GM18502 (cell line): Measurements from ENCODE around the gene ARSB.
"Not testable (repeated sequence)": the region's sequence is repeated elsewhere in the genome, so short reads cannot be mapped to it uniquely, and the experiment has no call there.

Experiments used
- ATAC-seq: cut with Tn5 transposase; IDR thresholded peaks from one replicate; pipeline ENCODE4 v1.9.1; 2021; ENCODE audit warnings: mild to moderate bottlenecking; ENCODE audit not compliant: unreplicated experiment, poor library complexity

The ARSB gene

DNA sequence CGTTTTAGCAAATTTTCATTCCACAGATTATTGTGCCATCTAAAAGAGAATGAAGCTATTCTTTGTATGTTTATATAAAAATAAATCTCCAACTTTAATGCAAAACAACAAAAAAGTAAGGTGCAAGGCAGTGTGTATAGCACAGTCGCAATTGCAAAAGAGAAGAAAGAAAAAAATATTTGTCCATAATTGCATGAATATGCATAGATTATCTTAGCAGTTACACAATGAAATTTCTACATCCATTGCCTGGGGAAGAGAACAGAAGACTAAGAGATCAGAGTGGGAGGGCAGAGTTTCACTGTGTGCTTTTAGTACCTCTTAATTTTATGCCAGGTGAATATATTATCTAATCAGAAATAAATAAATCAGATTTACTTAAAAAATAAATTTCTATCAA is 250.2 kb downstream of the ARSB start:
- no peak for ATAC-seq

GRCh38 chr5:78734094-78734845 is 250.8 kb downstream of the ARSB start:
- no peak for ATAC-seq

DNA sequence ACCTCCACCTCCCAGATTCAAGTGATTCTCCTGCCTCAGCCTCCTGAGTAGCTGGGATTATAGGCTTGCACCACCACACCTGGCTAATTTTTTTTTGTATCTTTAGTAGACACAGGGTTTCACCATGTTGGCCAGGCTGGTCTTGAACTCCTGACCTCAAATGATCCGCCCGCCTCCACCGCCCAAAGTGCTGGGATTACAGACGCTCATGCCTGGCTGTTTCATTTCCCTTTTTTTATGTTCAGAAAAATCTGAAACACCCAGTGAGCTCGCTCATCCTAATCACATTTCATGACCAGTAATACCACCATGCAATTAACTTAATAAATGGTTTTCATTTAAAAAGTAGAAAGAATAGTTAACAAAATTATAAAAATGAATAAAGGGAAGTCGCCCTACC is 252.4 kb downstream of the ARSB start:
- ATAC-seq: not testable (repeated sequence)

DNA sequence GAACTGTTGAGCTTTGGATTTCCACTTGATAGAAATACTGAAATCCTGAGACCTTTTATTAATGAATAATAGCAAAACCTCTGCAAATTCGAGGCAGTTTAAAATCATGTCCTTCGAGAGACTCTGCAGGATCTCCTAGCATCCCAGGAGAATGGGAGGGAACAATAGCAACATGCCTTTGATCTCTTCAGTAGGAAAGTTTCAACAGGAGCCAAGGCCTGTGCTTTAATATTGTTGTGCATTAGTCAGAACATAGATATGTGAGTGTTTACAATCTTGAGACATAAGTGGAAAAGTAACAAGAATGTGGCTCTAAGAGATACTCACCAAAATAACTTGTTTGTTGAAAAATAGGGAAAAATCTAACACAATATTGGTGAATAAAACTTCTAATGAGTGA is 253.2 kb downstream of the ARSB start:
- ATAC-seq: no peak

DNA sequence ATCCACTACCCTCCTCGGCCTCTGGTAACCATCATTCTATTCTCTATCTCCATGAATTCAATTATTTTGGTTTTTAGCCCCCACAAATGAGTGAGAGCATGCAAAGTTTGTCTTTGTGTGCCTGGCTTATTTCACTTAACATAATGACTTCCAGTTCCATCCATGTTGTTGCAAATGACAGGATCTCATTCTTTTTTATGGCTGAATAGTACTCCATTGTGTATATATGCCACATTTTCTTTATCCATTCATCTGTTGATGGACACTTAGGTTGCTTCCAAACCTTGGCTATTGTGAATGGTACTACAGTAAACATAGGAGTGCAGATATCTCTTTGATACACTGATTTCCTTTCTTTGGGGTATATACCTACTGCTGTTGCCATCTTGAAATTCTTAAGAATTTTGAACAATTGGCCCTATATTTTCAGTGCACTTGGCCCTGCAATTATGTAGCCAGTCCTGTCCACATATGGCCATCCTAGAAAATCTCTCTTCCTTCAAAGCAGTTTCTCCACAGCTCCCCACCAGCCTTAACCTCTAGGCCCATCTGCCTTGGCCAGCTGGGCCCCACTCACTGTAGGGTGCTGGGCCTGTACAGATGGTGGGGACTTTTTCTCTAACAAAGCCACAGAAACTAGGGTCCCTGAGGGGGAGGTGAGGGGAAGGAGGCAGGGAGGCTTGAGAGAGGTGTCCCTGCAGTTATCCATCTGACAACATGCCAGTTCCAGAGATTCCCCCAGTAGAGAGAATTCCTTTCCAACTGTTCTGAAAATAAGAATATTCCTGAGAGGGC is 254.6 kb downstream of the ARSB start:
- ATAC-seq: no peak

DNA sequence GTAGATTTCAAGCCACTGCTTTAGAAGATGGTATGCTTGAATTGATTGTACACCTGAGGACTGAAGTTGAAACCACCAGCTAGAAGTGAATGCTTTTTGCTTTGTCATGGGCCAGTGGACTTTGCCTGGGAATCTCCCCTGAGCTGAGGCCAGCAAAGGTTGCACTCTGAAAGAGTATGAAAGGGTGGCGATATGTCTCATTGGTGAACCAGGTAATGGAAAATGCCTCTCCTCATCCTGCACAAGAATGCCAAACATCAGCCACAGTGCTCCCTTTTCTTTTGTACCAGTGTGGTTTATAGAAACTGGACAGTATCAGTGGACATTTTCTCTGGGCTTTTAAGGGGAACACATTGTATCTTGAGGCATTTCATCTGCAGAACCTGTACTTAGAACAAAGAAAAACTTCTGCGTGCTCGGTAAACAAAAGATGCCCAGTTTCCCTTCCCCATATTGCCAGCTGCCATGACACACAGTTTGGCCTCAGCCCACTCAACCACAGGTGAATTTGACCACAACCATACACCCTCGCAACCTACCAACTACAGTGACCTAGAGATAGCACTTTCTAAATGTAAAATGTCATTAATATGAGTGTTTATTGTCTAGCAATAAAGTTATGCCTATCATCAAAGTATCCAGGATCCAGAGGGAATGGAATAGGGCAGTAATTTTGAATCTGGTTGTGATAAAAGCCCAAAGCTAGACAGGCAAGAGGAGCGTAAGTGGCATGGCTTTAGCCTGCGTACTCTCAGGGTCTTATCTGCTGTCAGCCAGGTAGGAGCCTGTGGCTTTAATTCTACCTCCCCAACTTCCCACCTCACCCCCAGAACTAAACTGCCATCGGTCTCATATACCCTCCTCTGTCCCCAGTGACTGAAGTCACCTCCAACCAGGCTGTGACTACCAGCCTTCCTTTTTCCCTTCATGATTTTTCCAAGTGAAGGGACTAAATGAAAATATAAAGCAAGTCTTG is 257.0 kb downstream of the ARSB start:
- ATAC-seq: peak; percentile 90
